Measurements from ENCODE around the gene SLC1A2.
"Not testable (repeated sequence)": the region's sequence is repeated elsewhere in the genome, so short reads cannot be mapped to it uniquely, and the experiment has no call there.

Gene SLC1A2

DNA sequence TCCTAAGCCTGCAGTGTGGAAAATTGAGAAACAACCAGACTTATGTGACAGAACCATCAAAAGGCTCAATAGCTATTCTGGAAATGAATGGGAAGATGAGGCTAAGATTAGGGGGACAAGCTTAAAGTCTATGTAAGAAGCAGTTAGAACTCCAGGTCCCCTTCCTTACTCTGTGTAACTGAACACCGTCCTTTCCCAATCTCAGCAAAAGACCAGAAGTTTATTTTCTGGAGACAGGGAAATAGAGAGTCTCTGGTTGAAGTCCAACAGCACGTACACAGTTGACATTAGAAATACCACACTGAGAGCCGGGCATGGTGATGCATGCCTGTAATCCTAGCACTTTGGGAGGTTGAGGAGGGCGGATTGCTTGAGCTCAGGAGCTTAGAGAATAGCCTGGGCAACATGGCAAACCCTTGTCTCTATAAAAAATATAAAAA lies 186.4 kb downstream of the SLC1A2 start:
- TF ChIP-seq, protein P1, sequence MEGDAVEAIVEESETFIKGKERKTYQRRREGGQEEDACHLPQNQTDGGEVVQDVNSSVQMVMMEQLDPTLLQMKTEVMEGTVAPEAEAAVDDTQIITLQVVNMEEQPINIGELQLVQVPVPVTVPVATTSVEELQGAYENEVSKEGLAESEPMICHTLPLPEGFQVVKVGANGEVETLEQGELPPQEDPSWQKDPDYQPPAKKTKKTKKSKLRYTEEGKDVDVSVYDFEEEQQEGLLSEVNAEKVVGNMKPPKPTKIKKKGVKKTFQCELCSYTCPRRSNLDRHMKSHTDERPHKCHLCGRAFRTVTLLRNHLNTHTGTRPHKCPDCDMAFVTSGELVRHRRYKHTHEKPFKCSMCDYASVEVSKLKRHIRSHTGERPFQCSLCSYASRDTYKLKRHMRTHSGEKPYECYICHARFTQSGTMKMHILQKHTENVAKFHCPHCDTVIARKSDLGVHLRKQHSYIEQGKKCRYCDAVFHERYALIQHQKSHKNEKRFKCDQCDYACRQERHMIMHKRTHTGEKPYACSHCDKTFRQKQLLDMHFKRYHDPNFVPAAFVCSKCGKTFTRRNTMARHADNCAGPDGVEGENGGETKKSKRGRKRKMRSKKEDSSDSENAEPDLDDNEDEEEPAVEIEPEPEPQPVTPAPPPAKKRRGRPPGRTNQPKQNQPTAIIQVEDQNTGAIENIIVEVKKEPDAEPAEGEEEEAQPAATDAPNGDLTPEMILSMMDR (conservative IDR thresholded peaks at IDR 0.05; ENCODE audit: low read depth, low read length): no peak
- DNase-seq (ENCODE audit: low read depth): no peak
- no peak overlapping the region for H3K4me3 ChIP-seq (ENCODE audit: low read length)

DNA sequence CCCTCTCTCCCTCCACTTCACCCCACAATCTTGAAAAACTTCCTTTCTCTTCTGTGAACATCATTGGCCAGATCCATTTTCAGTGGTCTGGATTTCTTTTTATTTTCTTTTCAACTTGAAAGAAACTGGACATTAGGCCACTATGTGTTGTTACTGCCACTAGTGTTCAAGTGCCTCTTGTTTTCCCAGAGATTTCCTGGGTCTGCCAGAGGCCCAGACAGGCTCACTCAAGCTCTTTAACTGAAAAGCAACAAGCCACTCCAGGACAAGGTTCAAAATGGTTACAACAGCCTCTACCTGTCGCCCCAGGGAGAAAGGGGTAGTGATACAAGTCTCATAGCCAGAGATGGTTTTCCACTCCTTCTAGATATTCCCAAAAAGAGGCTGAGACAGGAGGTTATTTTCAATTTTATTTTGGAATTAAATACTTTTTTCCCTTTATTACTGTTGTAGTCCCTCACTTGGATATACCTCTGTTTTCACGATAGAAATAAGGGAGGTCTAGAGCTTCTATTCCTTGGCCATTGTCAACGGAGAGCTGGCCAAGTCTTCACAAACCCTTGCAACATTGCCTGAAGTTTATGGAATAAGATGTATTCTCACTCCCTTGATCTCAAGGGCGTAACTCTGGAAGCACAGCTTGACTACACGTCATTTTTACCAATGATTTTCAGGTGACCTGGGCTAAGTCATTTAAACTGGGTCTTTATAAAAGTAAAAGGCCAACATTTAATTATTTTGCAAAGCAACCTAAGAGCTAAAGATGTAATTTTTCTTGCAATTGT lies 188.1 kb downstream of the SLC1A2 start:
- TF ChIP-seq, protein P1 (conservative IDR thresholded peaks at IDR 0.05; ENCODE audit: low read depth, low read length): no peak
- no peak overlapping the region for H3K4me3 ChIP-seq (ENCODE audit: low read length)
- DNase-seq (ENCODE audit: low read depth): no peak

DNA sequence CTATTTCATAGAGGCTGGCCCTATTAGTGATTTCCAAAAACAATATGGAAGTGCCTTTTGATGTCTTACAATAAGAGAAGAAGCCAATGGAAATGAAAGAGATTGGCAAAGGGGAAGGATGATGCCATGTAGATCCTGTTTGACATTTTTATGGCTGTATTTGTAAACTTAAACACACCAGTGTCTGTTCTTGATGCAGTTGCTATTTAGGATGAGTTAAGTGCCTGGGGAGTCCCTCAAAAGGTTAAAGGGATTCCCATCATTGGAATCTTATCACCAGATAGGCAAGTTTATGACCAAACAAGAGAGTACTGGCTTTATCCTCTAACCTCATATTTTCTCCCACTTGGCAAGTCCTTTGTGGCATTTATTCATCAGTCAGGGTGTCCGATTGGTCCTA lies 189.0 kb downstream of the SLC1A2 start:
- DNase-seq (ENCODE audit: low read depth): no peak
- TF ChIP-seq, protein P1 (conservative IDR thresholded peaks at IDR 0.05; ENCODE audit: low read depth, low read length): no peak

DNA sequence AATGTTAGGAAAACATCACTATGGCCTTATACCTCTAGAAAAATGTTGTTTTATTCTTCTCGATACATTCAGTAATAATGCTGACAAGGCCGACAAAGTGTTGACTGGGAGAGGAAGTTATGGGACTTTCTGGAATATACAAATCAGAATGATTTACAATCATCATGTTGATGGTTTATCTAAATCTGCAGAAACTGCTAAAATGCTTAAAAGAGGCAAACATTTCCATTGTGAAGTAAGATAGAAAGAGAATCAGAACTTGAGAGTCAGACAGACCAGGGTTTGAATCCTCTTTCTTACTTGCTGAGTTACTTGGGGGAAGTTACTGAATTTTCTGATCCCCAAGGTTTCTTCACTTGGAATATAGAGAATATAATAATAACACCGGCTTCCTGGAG lies 191.0 kb downstream of the SLC1A2 start:
- TF ChIP-seq, protein P1 (conservative IDR thresholded peaks at IDR 0.05; ENCODE audit: low read depth, low read length): no peak
- H3K4me3 ChIP-seq (ENCODE audit: low read length): no peak overlapping the region
- no peak for DNase-seq (ENCODE audit: low read depth)

More for the DNA sequence above, 189.0 kb downstream of the SLC1A2 start:
- H3K4me3 ChIP-seq (ENCODE audit: low read length): no peak overlapping the region

DNA sequence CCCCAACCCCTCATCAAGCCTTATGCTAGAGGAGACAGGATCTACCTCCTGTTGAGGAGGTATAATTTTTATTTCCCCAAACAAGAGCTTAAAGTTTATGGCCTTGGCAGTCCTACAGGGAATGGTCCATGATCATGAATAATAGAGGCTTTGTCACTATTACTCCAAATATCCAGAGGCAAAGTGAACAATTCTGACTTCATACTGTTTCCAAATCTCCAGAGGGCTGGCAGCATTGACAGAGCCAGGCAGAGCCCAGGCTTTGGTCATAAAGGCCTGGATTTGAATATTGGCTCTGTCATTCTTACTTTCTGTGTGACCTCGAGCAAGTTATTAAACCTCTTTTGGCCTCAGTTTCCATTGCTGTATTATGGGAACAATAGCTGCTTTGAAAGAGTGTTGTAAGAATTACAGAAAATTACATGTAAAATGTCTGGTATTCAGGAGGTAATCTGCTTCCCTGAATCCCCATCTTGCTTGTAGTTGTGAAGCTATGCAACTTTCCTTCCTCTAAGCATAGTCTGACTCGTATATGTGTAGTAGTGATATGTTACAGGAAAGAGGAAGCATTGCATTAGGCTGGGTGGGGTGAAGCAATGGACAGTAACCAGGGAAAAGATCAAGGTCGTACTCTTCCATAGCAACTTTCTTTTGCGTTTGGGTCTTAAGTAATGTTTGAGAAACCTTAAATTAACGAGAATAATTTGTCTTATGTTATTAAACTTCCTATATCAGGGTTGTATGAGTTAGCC lies 191.6 kb downstream of the SLC1A2 start:
- H3K4me3 ChIP-seq (ENCODE audit: low read length): no peak overlapping the region
- TF ChIP-seq, protein P1 (conservative IDR thresholded peaks at IDR 0.05; ENCODE audit: low read depth, low read length): no peak
- no peak for DNase-seq (ENCODE audit: low read depth)

DNA sequence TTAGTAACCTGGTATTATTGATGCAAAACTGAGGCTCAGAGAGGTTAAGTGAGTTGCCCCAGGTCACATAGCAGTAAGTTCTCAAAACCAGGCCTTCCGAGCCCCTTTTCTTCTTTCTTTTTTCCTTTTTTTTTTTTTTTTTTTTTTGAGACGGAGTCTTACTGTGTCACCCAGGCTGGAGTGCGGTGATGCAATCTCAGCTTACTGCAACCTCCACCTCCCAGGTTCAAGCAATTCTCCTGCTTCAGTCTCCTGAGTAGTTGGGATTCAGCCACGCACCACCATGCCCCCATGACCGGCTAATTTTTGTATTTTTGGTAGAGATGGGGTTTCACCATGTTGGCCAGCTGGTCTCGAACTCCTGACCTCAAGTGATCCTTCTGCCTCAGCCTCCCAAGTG lies 192.6 kb downstream of the SLC1A2 start:
- not testable (repeated sequence) for DNase-seq (ENCODE audit: low read depth); H3K4me3 ChIP-seq (ENCODE audit: low read length)

DNA sequence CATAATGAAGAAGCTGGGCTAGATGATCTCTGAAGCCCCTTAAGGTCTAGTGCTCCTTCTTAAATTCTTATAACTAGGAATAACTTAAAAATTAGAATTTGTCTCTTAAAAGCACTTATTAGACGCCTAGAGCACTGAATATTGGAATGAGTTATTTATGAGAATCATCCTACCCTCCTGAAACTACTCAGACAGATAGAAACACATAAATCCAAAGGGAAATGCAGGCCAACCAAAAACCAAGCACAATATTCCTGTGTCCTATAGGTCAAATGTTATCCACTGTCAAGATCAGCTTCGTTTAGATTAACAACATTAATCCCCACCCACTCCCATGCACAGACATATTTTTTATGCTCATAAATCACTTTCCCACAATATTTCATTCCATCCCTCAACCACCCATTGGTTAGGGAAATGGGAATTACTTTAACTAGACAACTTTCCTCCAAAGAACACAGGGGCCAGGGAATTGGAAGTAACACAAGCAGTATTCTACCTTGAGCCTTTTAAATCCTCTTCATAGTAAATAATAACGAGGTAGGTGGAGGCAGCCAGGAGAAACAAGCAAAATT lies 193.3 kb downstream of the SLC1A2 start:
- no peak overlapping the region for H3K4me3 ChIP-seq (ENCODE audit: low read length)
- TF ChIP-seq, protein P1 (conservative IDR thresholded peaks at IDR 0.05; ENCODE audit: low read depth, low read length): no peak
- DNase-seq (ENCODE audit: low read depth): no peak
